ENCODE data around the gene NAXD.

DNA sequence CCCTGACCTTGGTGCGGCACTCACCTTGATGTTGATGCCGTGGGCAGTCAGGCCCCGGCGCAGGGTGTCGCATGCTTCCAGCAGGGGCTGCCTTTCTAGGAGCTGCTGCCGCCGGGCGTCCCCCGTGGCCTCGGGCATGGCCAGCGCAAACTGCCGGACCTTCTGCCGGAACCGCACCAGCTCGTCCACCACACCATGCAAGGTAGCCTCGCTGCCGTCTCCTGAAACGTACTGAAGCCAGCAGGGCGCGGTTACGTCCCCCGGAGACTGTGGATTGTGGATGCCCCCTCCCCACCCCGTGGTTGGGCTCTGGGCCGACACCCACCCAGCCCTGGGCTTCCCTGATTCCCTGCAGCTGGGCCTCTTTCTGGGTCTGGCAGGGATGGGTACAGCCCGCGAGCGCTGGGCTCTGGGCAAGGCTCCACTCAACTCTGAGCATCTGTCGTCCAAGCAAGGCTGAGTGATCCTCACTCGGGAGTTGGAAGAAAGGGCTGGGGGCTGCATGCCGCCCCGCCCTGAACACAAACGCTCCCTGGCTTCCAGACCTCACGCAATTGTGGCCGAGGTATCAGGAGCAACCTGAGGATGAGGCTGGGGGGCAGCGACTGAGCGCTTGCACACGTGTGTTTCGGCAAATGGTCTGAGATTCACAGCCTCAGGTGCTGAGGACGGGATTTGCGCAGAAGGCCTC is 27.1 kb downstream of the NAXD start:
- TF ChIP-seq CTCF (IDR thresholded peaks at IDR 0.05): no peak
- no peak for TF ChIP-seq POLR2A (IDR thresholded peaks at IDR 0.05)
